K562 (cell line): ENCODE data around the gene HOXA5.

Source experiments
- ATF3 ChIP-seq, 2 experiments: fragments of 450-650 bp in 1 of 2; sonication (generic) in 1 of 2; formaldehyde crosslinking in 1 of 2; IDR thresholded peaks in 1 of 2; conservative IDR thresholded peaks in 1 of 2; 2 replicates each; pipeline versions ENCODE4 v1.6.1 to v1.8.1; 2016 to 2023; ENCODE audit warnings: mild to moderate bottlenecking in 2 of 2, moderate library complexity in 2 of 2, inconsistent platforms in 1 of 2, missing genetic modification reagents in 1 of 2
- CTCF ChIP-seq, 3 experiments: IDR thresholded peaks in 2 of 3; conservative IDR thresholded peaks in 1 of 3; 2 replicates each; pipeline ENCODE4 v1.5.1; 2011 to 2012; ENCODE audit warnings: low read length in 3 of 3, mild to moderate bottlenecking in 3 of 3, control low read depth in 2 of 3, improper control_type of control experiment in 1 of 3, inconsistent platforms in 1 of 3, low read depth in 1 of 3, mixed read lengths in 1 of 3, moderate library complexity in 1 of 3; ENCODE audit not compliant: insufficient read depth in 2 of 3
- DEAF1 ChIP-seq: fragments of 450-650 bp; formaldehyde crosslinking; IDR thresholded peaks from 2 replicates; pipeline ENCODE4 v1.4.0; 2020; ENCODE audit warnings: mild to moderate bottlenecking, moderate library complexity
- EZH2 ChIP-seq: IDR thresholded peaks from 2 replicates; pipeline ENCODE4 v1.6.1; 2012; ENCODE audit warnings: low read depth, mild to moderate bottlenecking, inconsistent platforms, low read length, borderline replicate concordance
- GMEB1 ChIP-seq: fragments of 250-450 bp; sonication (Bioruptor Pico); IDR thresholded peaks from 2 replicates; pipeline ENCODE4 v1.4.0; 2020; ENCODE audit warnings: mild to moderate bottlenecking
- MXD1 ChIP-seq: fragments of 250-450 bp; sonication (Bioruptor Pico); IDR thresholded peaks from 2 replicates; pipeline ENCODE4 v1.8.0; 2021; ENCODE audit warnings: borderline replicate concordance, mild to moderate bottlenecking, moderate library complexity; ENCODE audit not compliant: poor library complexity, severe bottlenecking

- TF ChIP-seq CTCF (IDR thresholded peaks at IDR 0.05 in 2 of 3, conservative IDR thresholded peaks at IDR 0.05 in 1 of 3; ENCODE audit: insufficient read depth in 2 of 3, low read depth in 1 of 3, low read length in 3 of 3) (no peak), ATF3 (IDR thresholded peaks at IDR 0.05) (no peak), ATF3 (CRISPR knock-in tag; conservative IDR thresholded peaks at IDR 0.05) (no peak), EZH2 (no peak), DEAF1 (CRISPR knock-in tag) (no peak), GMEB1 (CRISPR knock-in tag) (no peak), MXD1 (CRISPR knock-in tag) (no peak)
Observed at GRCh38 chr7:27168265-27168947, 24.9 kb upstream of the HOXA5 start.
